Measurements from ENCODE around the gene IRF5. TPM values are rescaled to one million over a fixed set of nuclear protein-coding genes. Genes with fewer than 3 reads are reported as not detected.

Gene IRF5
- total and polyA plus RNA-seq, 12 donors = 0.83 to 25.9 (median 10.9) TPM

DNA sequence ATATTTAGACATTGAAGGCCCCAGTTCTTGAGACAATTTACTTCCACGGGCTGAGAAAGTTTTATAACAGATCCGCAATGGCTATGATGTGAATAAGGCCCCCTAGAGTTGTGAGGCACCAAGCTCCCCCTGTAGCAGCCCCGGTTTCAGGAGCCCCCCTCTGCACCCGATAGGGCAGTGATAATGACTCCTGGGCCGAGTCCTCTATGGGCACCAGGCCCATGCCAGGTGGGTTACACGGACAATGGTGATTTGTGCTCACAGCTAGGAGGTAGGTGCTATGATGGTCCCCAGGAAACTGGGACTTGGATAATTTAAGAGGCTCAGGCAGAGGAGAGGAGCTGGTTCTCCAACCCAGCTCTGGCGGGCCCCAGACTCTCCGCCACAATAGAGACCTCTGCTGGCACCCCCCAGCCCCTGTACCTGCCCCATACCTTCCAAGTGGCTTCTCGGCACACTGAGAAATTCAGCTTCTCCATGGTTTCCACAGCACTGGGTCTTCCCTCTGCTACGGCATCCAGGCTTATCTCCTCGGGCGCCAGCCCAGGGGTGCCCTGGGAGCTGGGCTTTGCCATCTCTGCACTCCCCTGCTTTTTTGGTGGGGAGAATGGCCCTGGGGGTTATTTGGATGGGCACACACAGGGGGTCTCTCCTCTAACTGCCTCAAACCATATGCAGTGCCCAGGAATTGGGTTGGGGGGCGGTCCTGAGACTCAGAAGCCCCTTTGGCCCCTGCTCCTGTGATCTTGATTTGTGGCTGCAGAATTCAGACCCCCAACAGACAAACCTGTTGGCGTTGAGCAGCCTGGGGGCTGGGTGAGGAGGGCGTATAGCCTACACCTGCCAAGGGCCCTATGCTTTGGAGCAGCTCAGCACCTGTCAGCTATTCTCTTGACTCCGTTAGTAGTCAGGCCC lies 15.0 kb upstream of the IRF5 start:
- WGBS, 4 donors = 71 to 83% (median 75%) methylated on average over 8 to 16 of the region's 16 CpGs
- intact Hi-C loops (cut with DNase I) = no loop called here
- Histone ChIP-seq H3K4me3 (no peak overlapping the region), H3K36me3 (replicated peaks in 1 of 2) (no peaks in the 10 kb centered on the region), H3K27ac (no peak overlapping the region), H3K27me3 (no peaks in the 10 kb centered on the region), H3K9me3 (replicated peaks in 1 of 3) (no peaks in the 10 kb centered on the region), H3K4me1 (replicated peaks in 1 of 2) (no peaks in the 10 kb centered on the region)
- TF ChIP-seq, protein P1, sequence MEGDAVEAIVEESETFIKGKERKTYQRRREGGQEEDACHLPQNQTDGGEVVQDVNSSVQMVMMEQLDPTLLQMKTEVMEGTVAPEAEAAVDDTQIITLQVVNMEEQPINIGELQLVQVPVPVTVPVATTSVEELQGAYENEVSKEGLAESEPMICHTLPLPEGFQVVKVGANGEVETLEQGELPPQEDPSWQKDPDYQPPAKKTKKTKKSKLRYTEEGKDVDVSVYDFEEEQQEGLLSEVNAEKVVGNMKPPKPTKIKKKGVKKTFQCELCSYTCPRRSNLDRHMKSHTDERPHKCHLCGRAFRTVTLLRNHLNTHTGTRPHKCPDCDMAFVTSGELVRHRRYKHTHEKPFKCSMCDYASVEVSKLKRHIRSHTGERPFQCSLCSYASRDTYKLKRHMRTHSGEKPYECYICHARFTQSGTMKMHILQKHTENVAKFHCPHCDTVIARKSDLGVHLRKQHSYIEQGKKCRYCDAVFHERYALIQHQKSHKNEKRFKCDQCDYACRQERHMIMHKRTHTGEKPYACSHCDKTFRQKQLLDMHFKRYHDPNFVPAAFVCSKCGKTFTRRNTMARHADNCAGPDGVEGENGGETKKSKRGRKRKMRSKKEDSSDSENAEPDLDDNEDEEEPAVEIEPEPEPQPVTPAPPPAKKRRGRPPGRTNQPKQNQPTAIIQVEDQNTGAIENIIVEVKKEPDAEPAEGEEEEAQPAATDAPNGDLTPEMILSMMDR (IDR thresholded peaks at IDR 0.05) = no peak
- no peak for TF ChIP-seq POLR2A (IDR thresholded peaks at IDR 0.05)
- DNase-seq = no peak

DNA sequence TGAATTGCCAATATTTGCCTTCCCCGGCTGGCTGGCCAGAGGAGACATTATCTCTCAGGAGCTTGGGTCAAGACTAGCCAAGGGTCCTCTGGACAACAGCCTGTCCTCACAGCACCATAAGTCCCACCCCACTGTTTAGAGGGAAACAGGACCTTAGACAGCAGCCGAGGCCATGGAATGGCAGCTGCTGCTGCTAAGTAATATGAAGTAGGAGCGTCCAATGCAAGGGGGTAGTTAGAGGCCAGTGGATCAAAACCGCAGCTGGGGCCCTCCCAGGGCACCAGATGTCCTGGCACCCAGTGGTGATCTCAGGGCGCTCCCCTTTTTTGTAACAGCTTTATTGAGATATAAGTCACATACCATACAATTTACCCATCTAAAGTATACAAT lies 14.3 kb upstream of the IRF5 start:
- H3K36me3 ChIP-seq (replicated peaks in 1 of 2) = no peaks in the 10 kb centered on the region
- no peak for TF ChIP-seq POLR2A (IDR thresholded peaks at IDR 0.05)
- TF ChIP-seq, protein P1 (IDR thresholded peaks at IDR 0.05) = no peak
- WGBS, 4 donors = 72 to 84% (median 80%) methylated on average over 5 of the region's 5 CpGs
- no peak for DNase-seq
- H3K4me3 ChIP-seq = no peak overlapping the region
- no peaks in the 10 kb centered on the region for H3K4me1 ChIP-seq (replicated peaks in 1 of 2)
- peaks cover 4% of the 10 kb centered on the region for H3K27me3 ChIP-seq
- no peaks in the 10 kb centered on the region for H3K9me3 ChIP-seq (replicated peaks in 1 of 3)
- intact Hi-C loops (cut with DNase I) = no loop called here
- no peak overlapping the region for H3K27ac ChIP-seq

DNA sequence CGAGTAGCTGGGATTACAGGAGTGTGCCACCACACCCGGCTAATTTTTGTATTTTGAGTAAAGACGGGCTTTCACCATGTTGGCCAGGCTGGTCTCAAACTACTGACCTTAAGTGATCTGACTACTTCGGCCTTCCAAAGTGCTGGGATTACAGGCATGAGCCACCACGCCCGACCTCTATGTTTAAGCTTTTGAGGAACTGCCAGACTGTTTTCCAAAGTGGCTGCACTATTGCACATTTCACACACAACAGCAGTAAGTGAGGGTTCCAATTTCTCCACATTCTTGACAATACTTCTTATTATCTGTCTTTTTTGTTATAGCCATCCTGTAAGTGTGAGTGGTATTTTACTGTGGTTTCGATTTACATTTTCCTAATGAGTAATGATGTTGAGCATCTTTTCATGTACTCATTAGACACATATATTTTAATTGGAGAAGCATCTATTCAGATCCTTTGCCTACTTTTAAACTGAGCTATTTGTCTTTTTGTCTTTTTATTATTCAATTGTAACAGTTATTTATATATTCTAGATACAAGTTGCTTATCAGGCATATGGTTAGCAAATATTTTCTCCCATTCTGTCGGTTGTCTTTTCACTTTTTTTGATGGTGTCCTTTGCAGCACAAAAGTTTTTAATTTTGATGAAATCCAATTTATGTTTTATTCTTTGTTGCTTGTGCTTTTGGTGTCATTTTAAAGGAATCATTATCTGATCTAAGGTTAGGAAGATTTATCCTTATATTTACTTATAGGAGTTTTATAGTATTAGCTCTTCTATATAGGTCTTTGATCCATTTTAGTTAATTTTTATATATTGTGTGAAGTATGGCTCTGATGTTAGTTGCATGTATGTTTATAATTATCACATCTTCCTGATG lies 12.8 kb upstream of the IRF5 start:
- no peak overlapping the region for H3K27ac ChIP-seq
- H3K27me3 ChIP-seq = peaks cover 4% of the 10 kb centered on the region
- WGBS, 4 donors = 67 to 82% (median 75%) methylated on average over 8 of the region's 8 CpGs
- H3K36me3 ChIP-seq (replicated peaks in 1 of 2) = no peaks in the 10 kb centered on the region
- no peaks in the 10 kb centered on the region for H3K9me3 ChIP-seq (replicated peaks in 1 of 3)
- TF ChIP-seq, protein P1 (IDR thresholded peaks at IDR 0.05) = no peak
- no peak for TF ChIP-seq POLR2A (IDR thresholded peaks at IDR 0.05)
- intact Hi-C loops (cut with DNase I) = no loop called here
- H3K4me1 ChIP-seq (replicated peaks in 1 of 2) = no peaks in the 10 kb centered on the region
- no peak for DNase-seq
- H3K4me3 ChIP-seq = no peak overlapping the region

DNA sequence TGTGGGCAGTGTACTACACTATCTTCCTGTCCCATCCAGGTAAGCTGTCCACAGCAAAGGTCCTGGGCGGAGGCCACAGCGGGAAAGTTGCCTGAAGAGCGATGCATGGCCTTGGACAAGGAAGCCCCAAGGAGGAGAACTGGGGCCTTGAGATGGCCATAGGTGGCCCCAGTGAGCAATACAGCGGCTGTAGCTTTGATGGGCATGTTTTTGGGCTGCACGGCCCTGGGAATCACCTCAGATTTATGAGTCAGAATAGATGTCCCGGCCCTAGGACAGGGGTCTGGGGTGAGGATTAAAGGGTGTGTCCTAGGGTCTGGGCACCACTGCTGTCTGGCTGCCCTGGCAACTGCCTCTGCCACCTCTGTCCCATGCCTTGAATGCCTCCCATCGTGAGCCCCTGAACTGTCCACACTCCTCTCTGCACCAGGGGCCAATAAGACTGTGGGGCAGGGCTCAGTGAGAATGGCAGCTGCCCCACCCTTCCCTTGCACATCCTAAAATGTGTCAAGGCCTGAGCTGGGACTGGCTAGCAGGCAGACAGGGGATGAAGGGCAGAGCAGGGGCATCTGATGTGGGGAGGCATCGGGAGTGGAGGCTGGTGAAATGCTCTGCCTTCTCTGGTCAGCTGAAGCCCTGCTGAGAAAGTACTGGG lies 9.4 kb upstream of the IRF5 start:
- DNase-seq = no peak
- TF ChIP-seq, protein P1 (IDR thresholded peaks at IDR 0.05) = no peak
- no peak for TF ChIP-seq POLR2A (IDR thresholded peaks at IDR 0.05)
- H3K9me3 ChIP-seq (replicated peaks in 1 of 3) = no peaks in the 10 kb centered on the region
- H3K27ac ChIP-seq = no peak overlapping the region
- H3K4me3 ChIP-seq = no peak overlapping the region
- intact Hi-C loops (cut with DNase I) = no loop called here
- 90 to 93% (median 91%) methylated on average over 7 to 8 of the region's 8 CpGs for WGBS, 4 donors
- H3K4me1 ChIP-seq (replicated peaks in 1 of 2) = no peaks in the 10 kb centered on the region
- H3K27me3 ChIP-seq = peaks cover 4% of the 10 kb centered on the region
- no peaks in the 10 kb centered on the region for H3K36me3 ChIP-seq (replicated peaks in 1 of 2)
